Measurements from ENCODE around the gene FAM174B.

FAM174B gene

GRCh38 chr15:92576597-92577200 is 78.9 kb downstream of the FAM174B start:
- TF ChIP-seq CTCF (IDR thresholded peaks at IDR 0.05; ENCODE audit: low read length, missing control alignments): no peak
- no peak overlapping the region for H3K4me3 ChIP-seq (replicated peaks; ENCODE audit: low read depth, low read length)
- DNase-seq (ENCODE audit: low read depth): no peak

- TF ChIP-seq CTCF (IDR thresholded peaks at IDR 0.05; ENCODE audit: low read length, missing control alignments): no peak
- no peak for DNase-seq (ENCODE audit: low read depth)
- no peak overlapping the region for H3K4me3 ChIP-seq (replicated peaks; ENCODE audit: low read depth, low read length)
Observed at GRCh38 chr15:92574566-92574965, 81.0 kb downstream of the FAM174B start.

- no peak for TF ChIP-seq CTCF (IDR thresholded peaks at IDR 0.05; ENCODE audit: low read length, missing control alignments)
- no peak for DNase-seq (ENCODE audit: low read depth)
- no peak overlapping the region for H3K4me3 ChIP-seq (replicated peaks; ENCODE audit: low read depth, low read length)
Observed at GRCh38 chr15:92574161-92574560, 81.4 kb downstream of the FAM174B start.

GRCh38 chr15:92571824-92572223 is 83.8 kb downstream of the FAM174B start:
- H3K4me3 ChIP-seq (replicated peaks; ENCODE audit: low read depth, low read length): no peak overlapping the region
- DNase-seq (ENCODE audit: low read depth): no peak
- TF ChIP-seq CTCF (IDR thresholded peaks at IDR 0.05; ENCODE audit: low read length, missing control alignments): no peak

GRCh38 chr15:92570391-92570790 is 85.2 kb downstream of the FAM174B start:
- DNase-seq (ENCODE audit: low read depth): no peak
- no peak overlapping the region for H3K4me3 ChIP-seq (replicated peaks; ENCODE audit: low read depth, low read length)
- TF ChIP-seq CTCF (IDR thresholded peaks at IDR 0.05; ENCODE audit: low read length, missing control alignments): no peak

GRCh38 chr15:92569778-92570177 is 85.8 kb downstream of the FAM174B start:
- DNase-seq (ENCODE audit: low read depth): no peak
- no peak for TF ChIP-seq CTCF (IDR thresholded peaks at IDR 0.05; ENCODE audit: low read length, missing control alignments)
- H3K4me3 ChIP-seq (replicated peaks; ENCODE audit: low read depth, low read length): no peak overlapping the region

All from fibroblast of pulmonary artery (primary cell).